Testis (tissue), 3 donors: ENCODE data around the gene UPK3A. TPM values are rescaled to one million over a fixed set of nuclear protein-coding genes. Genes with fewer than 3 reads are reported as not detected.
A peak's percentile ranks its signal among the peaks of the same experiment; 100 is the strongest.

Experiments
- DNase-seq: peaks from one replicate; pipeline ENCODE4 v3.0.0-alpha.2; 2019
- H3K27ac ChIP-seq, 2 donors: fragments of 200-600 bp; sonication (generic); one replicate each; pipeline ENCODE4 v1.5.1; 2019
- H3K27me3 ChIP-seq: fragments of 200-600 bp; sonication (generic); one replicate; pipeline ENCODE4 v1.5.1; 2019
- H3K36me3 ChIP-seq: fragments of 200-600 bp; sonication (generic); one replicate; pipeline ENCODE4 v1.5.1; 2017; ENCODE audit warnings: low read depth; ENCODE audit errors: missing control alignments
- H3K4me1 ChIP-seq: fragments of 200-600 bp; sonication (generic); one replicate; pipeline ENCODE4 v1.5.1; 2019
- H3K4me3 ChIP-seq, 2 donors: fragments of 200-600 bp; sonication (generic); one replicate each; pipeline ENCODE4 v1.5.1; 2017 to 2019
- H3K9me3 ChIP-seq: fragments of 200-600 bp; sonication (generic); one replicate; pipeline ENCODE4 v1.5.1; 2017
- CTCF ChIP-seq, 3 experiments: fragments of 450-650 bp in 2 of 3; fragments of 200-600 bp in 1 of 3; sonication (generic) in 1 of 3; IDR thresholded peaks; one replicate each; pipeline ENCODE4 v1.5.1; 2016 to 2019; ENCODE audit warnings: antibody characterized with exemption in 3 of 3, mild to moderate bottlenecking in 2 of 3, moderate library complexity in 1 of 3
- POLR2A ChIP-seq: fragments of 450-650 bp; IDR thresholded peaks from one replicate; pipeline ENCODE4 v1.6.1; 2017; ENCODE audit warnings: antibody characterized with exemption, mild to moderate bottlenecking, moderate library complexity
- WGBS, 2 donors: methylation state at CpG; one replicate each; pipeline ENCODE4 v1.1.5; 2018; 5-methylcytosine and 5-hydroxymethylcytosine counted together
- intact Hi-C: fragments of 100-400 bp; cut with DNase I; formaldehyde crosslinking; loops from one replicate; pipeline ENCODE4 v1.15.1; 2023; ENCODE audit warnings: low total_unique reads
- polyA plus RNA-seq: library from polyadenylated mRNA; stranded (reverse); fragments of 350-450 nt; fragmentation: Illumina TruSeq; extraction: RNeasy Lipid Tissue Mini Kit (QIAGEN cat#74804); gene quantifications from one replicate; pipeline ENCODE4 v1.2.3, GENCODE V29; 2014; ENCODE audit warnings: low read depth, low replicate concordance; ENCODE audit not compliant: insufficient read depth
- total RNA-seq, 2 donors: library from RNA; depleted of rRNA; stranded (reverse); fragments of >200 nt; gene quantifications; one replicate each; pipeline ENCODE4 v1.2.3, GENCODE V29; 2016

UPK3A gene
- total and polyA plus RNA-seq, 3 donors from 2014 or later = not detected

- Histone ChIP-seq H3K4me1 (peaks cover 15% of the 10 kb centered on the region), H3K27ac (peak overlapping the region in 1 of 2 donors; percentile 77), H3K9me3 (no peaks in the 10 kb centered on the region), H3K36me3 (peaks cover 5% of the 10 kb centered on the region), H3K4me3 (no peak overlapping the region), H3K27me3 (no peaks in the 10 kb centered on the region)
- intact Hi-C loops = no loop called here
- WGBS, 2 donors = 88 to 89% methylated on average over 26 to 29 of the region's 29 CpGs
- DNase-seq = no peak
- TF ChIP-seq POLR2A (no peak), CTCF (IDR thresholded peaks at IDR 0.05) (no peak)
Measured at GRCh38 chr22:45335854-45336522, 51.2 kb downstream of the UPK3A start.

- peaks cover 5% of the 10 kb centered on the region for H3K36me3 ChIP-seq
- intact Hi-C loops = no loop called here
- no peak overlapping the region for H3K4me3 ChIP-seq
- no peaks in the 10 kb centered on the region for H3K9me3 ChIP-seq
- TF ChIP-seq CTCF (IDR thresholded peaks at IDR 0.05) = no peak
- TF ChIP-seq POLR2A = no peak
- H3K27ac ChIP-seq = peak overlapping the region; percentile 26 to 77
- H3K27me3 ChIP-seq = no peaks in the 10 kb centered on the region
- peak; percentile 66 for DNase-seq
- peaks cover 15% of the 10 kb centered on the region for H3K4me1 ChIP-seq
- 38 to 62% methylated on average over 18 of the region's 18 CpGs for WGBS, 2 donors
Measured at GRCh38 chr22:45336971-45337431, 52.3 kb downstream of the UPK3A start.

- H3K4me3 ChIP-seq = no peak overlapping the region
- H3K27ac ChIP-seq = peak overlapping the region in 1 of 2 donors; percentile 77
- peaks cover 15% of the 10 kb centered on the region for H3K4me1 ChIP-seq
- TF ChIP-seq POLR2A = no peak
- TF ChIP-seq CTCF (IDR thresholded peaks at IDR 0.05) = no peak
- peaks cover 5% of the 10 kb centered on the region for H3K36me3 ChIP-seq
- no peaks in the 10 kb centered on the region for H3K27me3 ChIP-seq
- no peaks in the 10 kb centered on the region for H3K9me3 ChIP-seq
- 86 to 89% methylated on average over 9 of the region's 9 CpGs for WGBS, 2 donors
- intact Hi-C loops = no loop called here
- DNase-seq = no peak
Measured at GRCh38 chr22:45337536-45337935, 52.8 kb downstream of the UPK3A start.

GRCh38 chr22:45338795-45339194 is 54.0 kb downstream of the UPK3A start:
- DNase-seq = no peak
- H3K4me1 ChIP-seq = peaks cover 15% of the 10 kb centered on the region
- TF ChIP-seq POLR2A = no peak
- TF ChIP-seq CTCF (IDR thresholded peaks at IDR 0.05) = no peak
- H3K27ac ChIP-seq = no peak overlapping the region
- WGBS, 2 donors = 87 to 94% methylated on average over 7 of the region's 7 CpGs
- no peaks in the 10 kb centered on the region for H3K27me3 ChIP-seq
- H3K4me3 ChIP-seq = no peak overlapping the region
- no peaks in the 10 kb centered on the region for H3K9me3 ChIP-seq
- intact Hi-C loops = no loop called here
- H3K36me3 ChIP-seq = no peaks in the 10 kb centered on the region

GRCh38 chr22:45340323-45340722 is 55.6 kb downstream of the UPK3A start:
- intact Hi-C loops = no loop called here
- no peaks in the 10 kb centered on the region for H3K36me3 ChIP-seq
- no peak overlapping the region for H3K4me3 ChIP-seq
- peaks cover 7% of the 10 kb centered on the region for H3K4me1 ChIP-seq
- no peaks in the 10 kb centered on the region for H3K27me3 ChIP-seq
- H3K9me3 ChIP-seq = no peaks in the 10 kb centered on the region
- TF ChIP-seq CTCF (IDR thresholded peaks at IDR 0.05) (no peak), POLR2A (no peak)
- WGBS, 2 donors = 86 to 90% methylated on average over 8 of the region's 8 CpGs
- H3K27ac ChIP-seq = no peak overlapping the region
- DNase-seq = no peak
